ENCODE data around the gene UBE2QL1. TPM values are rescaled to one million over a fixed set of nuclear protein-coding genes. Genes with fewer than 3 reads are reported as not detected.

The UBE2QL1 gene
- total and polyA plus RNA-seq, 8 donors: 0.13 to 2.4 (median 0.63) TPM

DNA sequence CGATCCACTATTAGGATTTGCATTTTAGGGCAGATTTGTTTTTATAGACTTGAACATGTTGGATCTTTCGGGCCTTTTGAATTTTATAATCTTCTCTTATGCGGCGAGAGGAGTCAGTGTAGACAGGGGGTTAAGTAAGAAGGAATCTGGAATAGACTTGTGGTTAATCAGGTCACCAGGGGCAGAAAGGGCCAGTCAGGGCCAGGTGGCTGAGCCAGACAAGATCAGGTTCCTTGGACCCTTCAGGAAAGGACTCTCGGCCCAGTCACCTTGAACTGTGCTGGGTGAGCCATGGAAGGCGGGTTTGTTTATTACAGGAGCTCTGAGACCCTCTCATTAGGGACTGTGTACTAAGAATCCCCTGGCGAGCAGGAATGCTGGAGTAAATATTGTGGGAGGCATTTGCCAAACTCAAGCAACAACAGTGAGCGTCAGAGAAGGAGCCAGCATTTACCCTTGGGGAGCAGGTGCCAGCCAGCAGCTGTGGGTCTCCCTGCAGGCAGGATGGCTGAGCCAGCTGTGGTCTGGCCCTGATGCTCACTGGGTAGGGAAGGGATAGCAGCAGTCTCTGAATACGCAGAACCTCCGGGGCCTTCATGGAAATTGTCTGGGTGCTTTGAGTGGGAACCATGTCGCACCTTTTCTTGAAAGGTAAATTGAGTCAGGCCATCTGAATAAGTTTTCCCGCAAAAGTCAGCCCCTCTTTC, 79.2 kb downstream of the UBE2QL1 start:
- intact Hi-C loops (cut with DNase I): no loop called here
- H3K4me1 ChIP-seq: no peaks in the 10 kb centered on the region
- H3K27me3 ChIP-seq: no peaks in the 10 kb centered on the region
- H3K4me3 ChIP-seq: no peak overlapping the region
- no peak for ATAC-seq
- no peak overlapping the region for H3K27ac ChIP-seq
- no peak for DNase-seq
- no peaks in the 10 kb centered on the region for H3K36me3 ChIP-seq
- FAIRE-seq: no peak
- H3K9me3 ChIP-seq: no peaks in the 10 kb centered on the region
- 66 to 74% methylated on average over 12 of the region's 12 CpGs for WGBS, 2 donors
- TF ChIP-seq, protein P1, sequence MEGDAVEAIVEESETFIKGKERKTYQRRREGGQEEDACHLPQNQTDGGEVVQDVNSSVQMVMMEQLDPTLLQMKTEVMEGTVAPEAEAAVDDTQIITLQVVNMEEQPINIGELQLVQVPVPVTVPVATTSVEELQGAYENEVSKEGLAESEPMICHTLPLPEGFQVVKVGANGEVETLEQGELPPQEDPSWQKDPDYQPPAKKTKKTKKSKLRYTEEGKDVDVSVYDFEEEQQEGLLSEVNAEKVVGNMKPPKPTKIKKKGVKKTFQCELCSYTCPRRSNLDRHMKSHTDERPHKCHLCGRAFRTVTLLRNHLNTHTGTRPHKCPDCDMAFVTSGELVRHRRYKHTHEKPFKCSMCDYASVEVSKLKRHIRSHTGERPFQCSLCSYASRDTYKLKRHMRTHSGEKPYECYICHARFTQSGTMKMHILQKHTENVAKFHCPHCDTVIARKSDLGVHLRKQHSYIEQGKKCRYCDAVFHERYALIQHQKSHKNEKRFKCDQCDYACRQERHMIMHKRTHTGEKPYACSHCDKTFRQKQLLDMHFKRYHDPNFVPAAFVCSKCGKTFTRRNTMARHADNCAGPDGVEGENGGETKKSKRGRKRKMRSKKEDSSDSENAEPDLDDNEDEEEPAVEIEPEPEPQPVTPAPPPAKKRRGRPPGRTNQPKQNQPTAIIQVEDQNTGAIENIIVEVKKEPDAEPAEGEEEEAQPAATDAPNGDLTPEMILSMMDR (IDR thresholded peaks at IDR 0.05): no peak

DNA sequence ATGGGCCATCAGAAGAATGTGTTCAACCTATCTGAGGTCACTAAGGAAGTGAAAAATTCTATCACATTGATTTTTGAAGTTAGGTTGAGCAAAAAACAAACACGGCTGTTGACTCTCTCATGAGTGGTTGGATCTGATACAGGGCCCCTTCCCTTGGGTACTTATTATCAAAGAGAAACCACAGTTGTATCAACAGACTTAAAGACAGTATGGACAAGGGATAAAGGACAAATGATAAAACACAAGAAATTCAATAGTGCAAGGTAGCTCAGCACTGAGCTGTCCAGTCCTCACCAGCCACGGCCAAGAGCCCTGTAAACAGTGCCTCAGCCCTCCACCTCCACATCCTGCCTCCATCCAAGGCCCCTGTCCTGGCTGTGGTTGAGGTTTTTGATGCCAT, 86.9 kb downstream of the UBE2QL1 start:
- intact Hi-C loops (cut with DNase I): no loop called here
- Histone ChIP-seq H3K27me3 (no peaks in the 10 kb centered on the region), H3K4me3 (no peak overlapping the region), H3K4me1 (peaks cover 0 to 4% (median 0%) of the 10 kb centered on the region in 3 donors), H3K36me3 (no peaks in the 10 kb centered on the region), H3K27ac (no peak overlapping the region), H3K9me3 (no peaks in the 10 kb centered on the region)
- WGBS, 2 donors: 27 to 31% methylated on average over 2 of the region's 2 CpGs
- DNase-seq (peak in 1 of 6 donors; percentile 20), FAIRE-seq (no peak), ATAC-seq (peak; percentile 50 to 78 (median 60))
- TF ChIP-seq, protein P1 (IDR thresholded peaks at IDR 0.05): no peak

DNA sequence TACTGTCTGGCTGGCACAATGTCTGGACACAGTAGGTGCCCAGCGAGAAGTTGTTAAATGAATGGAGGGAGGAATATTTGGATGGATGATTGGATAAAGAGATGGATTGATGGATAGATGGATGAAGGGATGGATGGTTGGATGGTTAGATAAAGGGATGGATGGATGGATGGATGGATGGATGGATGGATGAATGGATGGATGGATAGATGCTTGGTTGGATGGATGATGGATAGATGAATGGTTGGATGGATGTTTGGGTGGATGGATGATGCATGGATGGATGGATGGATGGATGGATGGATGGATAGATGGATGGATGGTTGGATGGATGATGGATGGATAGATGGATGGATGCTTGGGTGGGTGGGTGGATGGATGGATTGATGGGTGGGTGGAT, 90.4 kb downstream of the UBE2QL1 start:
- peaks cover 0 to 4% (median 0%) of the 10 kb centered on the region in 3 donors for H3K4me1 ChIP-seq
- intact Hi-C loops (cut with DNase I): no loop called here
- FAIRE-seq: no peak

GRCh38 chr5:6540111-6540827, 91.6 kb downstream of the UBE2QL1 start:
- Histone ChIP-seq H3K4me3 (no peak overlapping the region), H3K9me3 (no peaks in the 10 kb centered on the region), H3K27ac (no peak overlapping the region), H3K36me3 (no peaks in the 10 kb centered on the region), H3K4me1 (peaks cover 0 to 4% (median 0%) of the 10 kb centered on the region in 3 donors), H3K27me3 (no peaks in the 10 kb centered on the region)
- TF ChIP-seq, protein P1 (IDR thresholded peaks at IDR 0.05): no peak
- no peak for ATAC-seq
- intact Hi-C loops (cut with DNase I): no loop called here
- 68 to 78% methylated on average over 6 of the region's 6 CpGs for WGBS, 2 donors
- DNase-seq: no peak
- FAIRE-seq: no peak

More for the DNA sequence above, 90.4 kb downstream of the UBE2QL1 start:
- Histone ChIP-seq H3K4me3 (no peak overlapping the region), H3K9me3 (no peaks in the 10 kb centered on the region), H3K27ac (no peak overlapping the region), H3K27me3 (no peaks in the 10 kb centered on the region), H3K36me3 (no peaks in the 10 kb centered on the region)
- ATAC-seq (no peak), DNase-seq (no peak)
- WGBS, 2 donors: 89 to 91% methylated on average over 1 of the region's 1 CpG
- TF ChIP-seq, protein P1 (IDR thresholded peaks at IDR 0.05): no peak

Data from pancreas (tissue), 10 donors.